SH-SY5Y (cell line): ENCODE results near the gene SLC1A2.

Experiments used
- GATA2 ChIP-seq: IDR thresholded peaks from 2 replicates; pipeline ENCODE4 v1.6.1; 2011; ENCODE audit warnings: mild to moderate bottlenecking, low read depth, low read length
- GATA3 ChIP-seq: IDR thresholded peaks from 2 replicates; pipeline ENCODE4 v1.6.1; 2011; ENCODE audit warnings: low read depth, mild to moderate bottlenecking, low read length, moderate library complexity

Gene SLC1A2

DNA sequence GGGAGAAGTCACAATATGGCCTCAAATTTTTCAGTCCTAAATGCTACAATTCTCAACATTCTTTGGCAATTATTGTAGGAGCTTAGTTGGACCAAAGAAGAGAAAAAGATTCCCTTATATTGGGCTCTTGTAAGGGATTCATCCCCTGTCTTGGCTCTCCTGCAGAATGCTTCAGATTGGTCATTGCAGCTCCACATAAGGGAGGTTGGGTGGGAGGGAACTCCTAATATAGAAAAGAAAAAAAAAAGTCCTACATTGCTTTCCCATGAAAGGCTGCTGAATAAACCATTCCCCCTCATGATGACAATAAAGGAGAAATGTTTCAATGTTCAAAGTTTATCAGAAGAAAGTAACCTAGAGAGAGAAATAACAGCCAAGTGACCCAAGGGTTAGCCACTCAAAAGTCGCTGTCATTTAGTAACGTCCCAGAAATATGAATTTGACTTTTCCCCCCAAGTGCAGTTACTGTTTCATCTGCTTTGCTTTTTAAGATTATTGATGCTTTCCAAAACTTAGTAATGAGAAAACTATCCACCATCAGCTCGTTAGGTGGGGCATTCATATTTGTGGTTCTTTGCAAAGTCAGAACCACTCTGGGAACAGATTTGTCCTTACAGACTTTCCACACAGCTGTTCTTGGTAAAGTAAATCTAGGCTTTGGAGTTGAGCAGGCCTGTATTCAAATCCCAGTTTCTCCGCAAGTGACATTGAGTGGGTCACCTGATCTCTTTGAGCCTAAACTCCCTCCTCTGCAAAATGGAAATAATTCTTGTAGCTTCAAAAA is 5.0 kb upstream of the SLC1A2 start:
- no peak for TF ChIP-seq GATA3
- TF ChIP-seq GATA2: no peak

DNA sequence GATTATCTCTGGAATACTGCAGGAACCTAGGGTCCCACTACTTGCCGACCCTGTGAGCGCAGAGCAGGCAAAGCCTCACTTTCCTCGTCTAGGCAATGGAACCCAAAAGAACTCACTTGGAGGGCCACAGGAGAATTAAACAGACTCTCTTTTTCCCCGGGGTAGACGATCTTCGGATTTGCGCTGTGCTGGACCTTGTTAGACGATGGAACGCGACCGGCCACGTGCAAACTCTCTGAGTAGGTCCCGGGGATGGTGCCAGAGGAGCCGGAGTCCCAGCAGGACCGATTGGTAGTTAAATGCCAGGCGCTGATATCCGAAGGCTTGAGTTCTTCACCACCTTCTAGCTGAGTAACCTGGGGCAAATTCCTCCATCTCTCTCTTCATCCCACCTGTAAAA is 1.0 kb upstream of the SLC1A2 start:
- TF ChIP-seq GATA2 (no peak), GATA3 (no peak)

DNA sequence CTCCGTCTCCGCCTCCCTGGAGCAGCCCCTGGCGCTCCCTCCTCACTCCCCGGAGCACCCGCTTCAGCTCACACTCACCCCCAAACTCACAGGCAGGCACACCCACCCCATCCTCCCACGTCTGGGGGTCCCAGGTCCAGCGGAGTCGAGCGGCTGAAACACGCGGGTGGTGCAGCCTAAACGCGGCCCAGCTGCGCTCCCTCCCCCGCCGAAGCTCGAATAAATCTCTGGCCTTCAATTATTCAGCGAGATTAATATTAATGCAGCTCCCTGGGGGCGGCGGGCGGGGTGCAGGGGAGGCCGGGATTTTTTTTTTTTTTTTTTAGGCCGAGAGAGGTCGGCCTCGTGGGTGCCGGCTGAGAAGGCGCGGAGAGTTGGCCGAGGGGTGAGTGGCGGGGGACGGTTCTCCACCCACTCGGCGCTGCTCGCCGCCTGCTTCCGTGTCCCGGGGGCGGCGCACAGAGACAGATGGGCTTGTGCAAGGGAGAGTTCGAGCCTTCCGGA is 524 bp upstream of the SLC1A2 start:
- no peak for TF ChIP-seq GATA2
- no peak for TF ChIP-seq GATA3

DNA sequence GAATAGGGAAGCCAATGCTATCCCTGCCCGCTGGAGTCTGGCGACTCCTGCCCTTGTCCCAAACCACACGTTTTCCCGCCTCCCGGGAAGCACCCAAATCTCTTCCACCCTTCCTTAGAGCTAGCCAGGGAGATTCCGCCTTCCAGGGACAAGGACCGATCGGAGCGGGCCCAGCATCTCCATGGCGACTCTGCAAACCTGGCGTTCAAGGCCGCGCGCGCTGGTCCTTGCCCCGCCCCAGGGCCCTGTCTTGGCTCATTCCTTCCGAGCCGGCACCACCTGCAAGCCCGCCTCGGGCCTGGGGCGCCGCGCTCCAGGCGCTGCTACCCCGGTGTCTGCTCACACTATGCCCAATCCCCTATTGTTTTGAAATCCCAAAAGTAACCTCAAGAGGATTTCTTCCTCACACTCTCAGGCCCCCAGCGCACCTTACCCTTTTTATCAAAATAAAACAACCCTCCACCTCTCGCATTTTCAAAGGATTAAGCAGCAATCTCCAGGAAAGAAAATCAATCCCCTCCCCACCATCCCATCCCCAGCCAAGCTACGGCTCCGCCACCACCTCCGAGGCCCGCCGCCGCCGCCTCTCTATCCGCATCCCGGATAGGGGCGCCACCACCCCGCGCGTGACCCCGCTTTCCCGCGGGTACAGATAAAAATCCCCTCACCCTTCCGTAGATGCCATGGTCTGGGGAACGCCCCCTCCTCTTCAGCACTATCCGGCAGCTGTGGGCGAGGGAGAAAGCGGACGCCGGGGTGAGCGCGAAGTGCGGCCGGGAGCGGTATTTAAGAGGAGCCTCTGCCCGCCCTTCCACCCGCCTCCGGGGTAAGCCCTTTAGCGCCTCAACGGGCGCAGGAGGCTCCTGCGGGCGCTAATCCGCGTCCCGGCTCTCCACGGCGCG is 825 bp downstream of the SLC1A2 start:
- TF ChIP-seq GATA3: no peak
- TF ChIP-seq GATA2: no peak

DNA sequence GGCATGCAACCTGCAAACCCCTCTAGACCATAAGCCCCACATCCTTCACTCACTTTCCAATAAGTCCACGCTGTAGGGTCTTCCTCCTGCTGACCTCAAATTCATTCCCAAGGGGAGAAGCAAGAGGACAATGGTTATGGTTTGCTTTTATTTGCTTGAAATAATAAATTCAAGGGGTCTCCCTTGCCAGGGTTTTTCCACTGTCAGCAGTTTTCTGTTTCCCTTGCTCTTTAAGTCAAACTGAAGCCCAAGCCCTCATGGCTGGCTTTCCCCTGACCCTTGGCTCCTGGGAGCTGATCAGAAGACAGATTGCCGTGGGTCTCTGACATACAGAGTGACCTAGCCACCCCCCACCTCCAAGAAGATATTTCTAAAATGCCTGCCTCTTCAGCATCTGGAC is 3.9 kb downstream of the SLC1A2 start:
- TF ChIP-seq GATA3 (no peak), GATA2 (no peak)

DNA sequence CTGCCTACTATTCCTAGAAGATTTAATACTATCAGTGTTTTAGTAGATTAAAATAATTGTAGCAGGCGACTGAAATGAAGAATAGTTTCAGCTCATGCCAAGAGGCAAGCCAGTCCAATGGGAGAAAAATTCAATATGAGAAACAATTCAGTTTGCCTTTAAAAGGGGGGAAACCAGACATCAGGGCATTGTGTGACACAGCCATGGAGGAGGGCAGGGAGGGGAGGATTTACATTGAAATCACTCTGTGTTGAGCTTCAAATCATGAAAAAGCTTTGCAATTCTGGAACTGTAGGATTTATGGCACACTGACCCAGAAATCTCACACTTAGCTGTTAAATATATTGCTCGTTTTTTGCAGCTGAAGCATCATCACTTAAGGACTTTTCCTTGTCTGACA is 4.6 kb downstream of the SLC1A2 start:
- TF ChIP-seq GATA3 (no peak), GATA2 (no peak)

DNA sequence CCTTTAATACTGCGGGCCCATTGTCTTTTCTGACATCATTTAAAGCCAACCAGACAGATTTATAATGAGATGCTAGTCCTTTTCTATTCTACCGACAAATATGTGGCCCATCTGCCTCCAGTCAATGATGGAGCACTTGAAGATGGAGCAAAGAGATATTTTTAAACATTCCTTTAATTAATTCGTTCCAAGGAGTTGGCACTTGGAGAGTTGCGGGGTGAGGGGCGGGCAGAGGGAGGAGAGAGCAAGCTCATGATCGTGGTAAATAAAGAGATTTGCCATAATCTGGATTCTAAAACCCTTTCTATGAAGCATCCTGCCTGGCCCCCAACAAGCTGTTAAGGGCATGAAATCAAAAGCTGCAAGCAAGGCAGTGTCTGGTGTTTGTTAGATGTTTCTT is 5.0 kb downstream of the SLC1A2 start:
- TF ChIP-seq GATA3 (no peak), GATA2 (no peak)

DNA sequence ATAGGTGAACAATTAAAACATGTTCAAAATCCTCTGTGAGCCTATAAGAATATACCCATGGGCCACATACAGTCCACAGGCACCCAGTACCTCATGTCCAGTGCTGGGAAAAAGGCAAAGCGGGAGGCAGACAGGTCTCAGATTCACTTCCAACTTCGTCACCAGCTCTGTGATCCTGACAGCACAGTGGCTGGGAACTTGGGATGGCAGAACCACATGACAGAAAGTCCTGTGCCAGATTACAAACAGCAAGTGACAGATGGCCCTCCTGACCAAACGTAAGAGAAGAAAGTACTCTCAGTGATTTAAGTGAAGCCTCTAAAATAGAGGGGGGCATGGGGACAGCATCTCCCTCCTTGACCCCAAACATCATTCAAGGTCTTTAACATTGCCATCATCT is 5.8 kb downstream of the SLC1A2 start:
- no peak for TF ChIP-seq GATA3
- TF ChIP-seq GATA2: no peak

DNA sequence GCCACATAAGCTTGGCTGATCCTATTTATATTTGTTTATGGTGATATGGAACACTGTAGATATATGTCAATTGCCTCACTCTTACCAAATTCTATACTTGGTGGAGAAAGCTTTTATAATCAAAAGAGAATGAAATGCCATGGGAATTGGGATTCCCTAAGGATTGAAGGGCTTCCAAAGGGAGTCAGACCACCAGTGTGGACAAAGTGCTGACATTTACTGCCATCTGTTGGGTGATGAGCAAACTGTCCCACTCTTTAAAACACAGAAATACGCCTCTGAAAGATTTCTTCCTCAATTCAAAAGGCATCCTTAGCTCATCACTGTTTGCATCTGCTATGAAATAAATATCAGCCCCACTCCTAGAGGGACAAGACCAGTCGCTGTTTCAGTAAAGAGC is 7.1 kb downstream of the SLC1A2 start:
- TF ChIP-seq GATA2 (no peak), GATA3 (no peak)

DNA sequence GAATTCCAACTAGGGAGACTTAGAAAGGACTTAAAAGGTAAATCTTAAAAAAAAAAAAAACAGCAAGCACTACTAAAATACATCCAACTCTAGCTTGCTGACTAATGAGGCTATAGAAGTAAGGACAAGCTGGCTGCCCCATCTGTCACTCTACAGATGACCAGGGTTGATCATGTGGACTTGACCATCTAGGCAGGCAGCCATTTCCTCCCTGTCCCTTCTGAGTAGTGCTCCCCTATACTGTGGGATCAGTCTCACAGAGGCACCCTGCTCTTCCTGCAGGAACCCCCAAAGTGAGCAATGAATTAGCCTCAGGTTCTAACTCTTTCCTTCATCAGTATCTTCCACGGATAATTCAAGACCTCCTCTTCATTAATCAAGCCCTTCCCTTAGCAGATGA is 12.3 kb downstream of the SLC1A2 start:
- TF ChIP-seq GATA3 (no peak), GATA2 (no peak)

DNA sequence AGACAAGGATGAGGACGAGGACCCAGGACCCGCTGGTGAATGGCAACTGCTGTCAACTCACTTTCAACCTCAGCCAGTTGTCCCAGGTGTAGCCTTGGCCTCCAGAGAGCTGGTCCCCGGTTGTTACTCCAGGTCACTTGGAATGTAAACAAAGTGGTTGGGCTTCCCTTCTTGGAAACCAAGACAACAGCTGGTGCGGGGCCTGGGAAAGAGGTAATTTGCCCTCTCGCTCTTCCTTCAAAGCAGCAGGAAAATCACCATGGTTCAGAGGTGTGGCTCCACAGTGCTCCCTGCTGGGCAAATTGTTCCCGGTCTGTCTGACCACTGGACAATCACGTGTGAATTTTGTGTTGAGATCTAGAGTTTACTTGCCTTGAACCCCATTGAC is 15.0 kb downstream of the SLC1A2 start:
- no peak for TF ChIP-seq GATA3
- no peak for TF ChIP-seq GATA2

DNA sequence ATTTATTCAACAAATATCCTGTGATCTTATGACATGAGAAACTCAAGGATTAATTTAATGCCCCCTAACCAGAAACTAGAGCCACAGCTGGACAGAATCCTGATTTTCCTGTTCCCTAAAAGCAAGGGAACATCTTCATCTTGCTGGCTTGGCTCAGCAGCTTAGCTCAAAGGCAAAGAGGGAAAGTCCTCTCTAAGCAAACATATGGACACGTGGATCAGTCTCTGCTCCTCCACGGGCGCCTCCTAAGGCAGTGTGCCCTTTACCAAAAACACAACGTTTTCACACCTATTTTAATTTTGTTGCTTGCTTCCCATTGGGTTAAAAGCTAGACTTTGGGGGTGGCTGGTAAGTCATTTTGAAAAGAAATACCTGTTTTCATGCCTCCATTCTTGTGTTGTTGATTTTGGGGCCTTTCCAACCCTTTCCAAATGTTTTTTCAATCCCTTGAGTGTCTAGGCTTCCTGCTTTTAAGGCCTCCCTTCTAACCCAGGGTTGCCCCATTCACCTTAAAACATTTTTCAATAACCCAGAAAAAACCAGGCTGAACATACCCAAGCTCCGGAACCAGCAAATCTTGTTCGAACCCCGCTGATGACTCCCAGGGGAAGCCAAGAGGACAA is 15.5 kb downstream of the SLC1A2 start:
- TF ChIP-seq GATA2 (no peak), GATA3 (no peak)

DNA sequence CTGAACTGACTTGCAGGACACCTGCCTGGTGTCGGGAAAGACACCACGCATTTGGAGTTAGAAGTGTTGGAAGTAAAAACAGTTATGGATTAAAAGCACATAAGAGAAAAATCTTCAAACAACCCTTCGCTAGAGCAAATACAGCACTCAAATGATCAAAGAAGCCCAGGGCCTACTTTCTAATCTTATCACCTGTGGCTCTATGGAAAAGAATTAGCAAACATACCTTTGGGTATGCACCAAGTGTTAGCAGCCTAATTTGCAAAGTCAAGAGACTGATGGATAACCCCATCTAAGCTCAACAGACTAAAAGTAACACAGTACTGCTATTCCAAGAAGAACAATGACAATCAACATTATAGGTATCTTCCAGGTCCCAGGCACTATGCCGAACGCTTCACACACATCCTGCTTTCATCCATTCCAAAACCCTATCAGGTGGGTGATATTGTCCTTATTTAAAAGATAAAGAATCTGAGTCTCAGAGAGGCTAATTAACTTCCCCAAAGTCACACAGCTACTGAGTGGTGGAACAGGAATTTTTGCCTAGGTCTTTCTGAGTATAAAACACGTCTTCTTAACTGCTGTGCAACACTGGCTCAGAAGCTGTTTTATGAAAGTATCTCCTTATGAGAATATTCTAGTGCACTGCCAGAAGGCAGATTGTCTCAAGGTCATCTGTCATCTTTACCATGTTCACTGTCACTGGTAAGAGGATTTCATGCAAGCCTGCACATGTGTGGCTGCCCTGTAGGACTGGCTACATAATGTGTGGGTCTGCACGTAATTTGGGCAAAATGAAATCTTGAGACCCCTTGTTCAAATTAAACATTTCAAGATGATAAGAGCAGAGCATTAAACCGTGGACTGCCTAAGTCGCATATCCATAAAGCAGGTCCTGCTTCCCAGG is 16.4 kb downstream of the SLC1A2 start:
- TF ChIP-seq GATA3: no peak
- no peak for TF ChIP-seq GATA2
